Panc1 (cell line): ENCODE measurements around the gene C11orf21.

ENCODE experiments used
- CTCF ChIP-seq: fragments of 450-650 bp; IDR thresholded peaks from 2 replicates; pipeline ENCODE4 v1.5.1; 2017; ENCODE audit warnings: mild to moderate bottlenecking
- POLR2AphosphoS5 ChIP-seq: IDR thresholded peaks from 2 replicates; pipeline ENCODE4 v1.6.1; 2012; ENCODE audit warnings: mild to moderate bottlenecking, low read depth, low read length, moderate library complexity
- REST ChIP-seq, 2 experiments: IDR thresholded peaks; 2 replicates each; pipeline ENCODE4 v1.6.1; 2011 to 2012; ENCODE audit warnings: low read depth in 2 of 2, control low read depth in 1 of 2, low read length in 1 of 2, mild to moderate bottlenecking in 1 of 2, moderate library complexity in 1 of 2; ENCODE audit not compliant: insufficient read depth in 1 of 2
- TCF7L2 ChIP-seq: IDR thresholded peaks from 2 replicates; pipeline ENCODE4 v1.6.1; 2011; ENCODE audit warnings: mild to moderate bottlenecking, low read depth, low read length, inconsistent platforms

GRCh38 chr11:2270322-2271076 is 31.2 kb downstream of the C11orf21 start, which contains the start of gene ASCL2:
- no peak for TF ChIP-seq CTCF
- no peak for TF ChIP-seq POLR2AphosphoS5
- TF ChIP-seq REST (IDR thresholded peaks at IDR 0.05; ENCODE audit: insufficient read depth in 1 of 2, low read depth in 2 of 2, low read length in 1 of 2) = no peak
- TF ChIP-seq TCF7L2 = no peak
